COR-L47 (cell line): Measurements from ENCODE around the gene GRID1.
"Not testable (repeated sequence)": the region's sequence is repeated elsewhere in the genome, so short reads cannot be mapped to it uniquely, and the experiment has no call there.

ENCODE experiments used
- DNase-seq: peaks from one replicate; lab custom pipeline; 2025; lab: John Stamatoyannopoulos, UW

GRID1 gene

DNA sequence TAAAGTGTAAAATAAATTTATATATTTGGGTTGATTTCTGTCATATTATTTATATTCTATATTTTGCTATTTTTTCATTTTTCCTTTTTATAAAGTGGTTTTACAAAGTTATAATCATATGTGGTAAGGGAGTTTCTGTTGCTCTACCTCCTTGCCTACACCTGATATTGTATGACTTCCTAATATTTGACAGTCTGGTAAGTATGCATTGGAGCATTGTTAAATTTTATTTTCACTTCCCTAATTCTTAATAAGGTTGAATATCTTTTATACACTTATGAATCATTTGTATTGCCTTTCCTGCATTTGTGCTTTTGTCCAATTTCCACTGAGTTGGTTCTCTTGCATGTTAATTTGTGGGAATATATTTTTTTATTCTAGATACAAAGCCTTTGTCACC is 492.4 kb downstream of the GRID1 start:
- DNase-seq: no peak

DNA sequence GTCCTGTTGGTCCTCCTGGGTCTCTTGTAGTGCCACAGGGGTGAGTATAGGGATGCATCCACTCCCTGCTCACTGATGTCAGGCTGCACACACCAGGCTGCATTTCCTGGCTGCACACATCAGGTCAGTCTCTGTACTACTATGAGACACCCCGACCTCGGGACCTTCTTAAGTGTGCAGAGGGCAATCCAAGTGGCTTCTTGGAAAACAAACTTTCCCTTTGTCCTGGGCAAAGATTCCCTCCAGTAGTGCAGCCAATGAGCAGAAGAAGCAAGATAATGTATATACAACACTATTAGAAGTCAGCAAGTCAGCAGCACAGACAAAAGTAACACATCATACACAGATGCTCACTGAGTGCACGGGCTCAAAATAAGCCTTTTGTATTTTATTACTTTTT is 493.5 kb downstream of the GRID1 start:
- DNase-seq: no peak

DNA sequence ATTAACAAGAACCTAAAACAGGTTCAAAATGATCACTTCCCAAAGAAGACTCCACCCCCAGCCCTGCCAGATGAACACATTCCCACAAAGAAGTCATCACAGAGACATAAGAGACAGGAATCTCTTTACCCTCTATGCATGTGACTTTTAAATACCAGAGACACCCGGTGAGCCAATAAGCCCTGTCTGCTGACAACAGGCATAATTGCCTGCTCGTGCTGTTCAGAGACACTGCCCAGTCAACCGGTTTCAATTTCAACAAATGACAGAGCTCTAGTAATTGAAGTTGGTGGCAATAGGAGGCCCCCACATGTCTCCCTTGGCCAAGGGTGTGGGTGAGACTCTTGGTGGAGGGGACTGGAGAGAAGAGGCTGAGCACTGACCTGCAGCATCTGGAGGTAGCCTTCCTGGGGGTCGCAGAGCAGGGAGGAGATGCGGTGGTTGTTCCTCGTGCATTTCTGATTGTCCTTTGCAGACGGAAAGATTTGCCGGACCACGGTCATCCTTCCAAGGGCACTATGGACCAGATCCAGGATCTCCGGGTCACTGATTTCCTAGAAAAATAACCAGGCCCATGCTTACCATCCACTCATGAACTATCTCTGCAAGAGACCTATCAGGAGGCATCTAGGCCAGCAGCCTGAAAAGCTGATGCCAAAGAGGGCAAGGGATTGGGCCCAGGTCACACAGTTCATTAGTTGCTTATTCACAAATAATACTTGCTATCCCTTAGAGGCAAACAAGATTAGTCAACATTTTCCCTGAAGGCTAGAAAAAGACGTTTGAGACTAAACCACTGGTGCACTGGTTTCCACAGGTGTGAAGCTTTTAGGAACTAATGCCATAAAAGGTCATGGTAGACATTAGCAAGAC is 497.7 kb downstream of the GRID1 start:
- DNase-seq: no peak

DNA sequence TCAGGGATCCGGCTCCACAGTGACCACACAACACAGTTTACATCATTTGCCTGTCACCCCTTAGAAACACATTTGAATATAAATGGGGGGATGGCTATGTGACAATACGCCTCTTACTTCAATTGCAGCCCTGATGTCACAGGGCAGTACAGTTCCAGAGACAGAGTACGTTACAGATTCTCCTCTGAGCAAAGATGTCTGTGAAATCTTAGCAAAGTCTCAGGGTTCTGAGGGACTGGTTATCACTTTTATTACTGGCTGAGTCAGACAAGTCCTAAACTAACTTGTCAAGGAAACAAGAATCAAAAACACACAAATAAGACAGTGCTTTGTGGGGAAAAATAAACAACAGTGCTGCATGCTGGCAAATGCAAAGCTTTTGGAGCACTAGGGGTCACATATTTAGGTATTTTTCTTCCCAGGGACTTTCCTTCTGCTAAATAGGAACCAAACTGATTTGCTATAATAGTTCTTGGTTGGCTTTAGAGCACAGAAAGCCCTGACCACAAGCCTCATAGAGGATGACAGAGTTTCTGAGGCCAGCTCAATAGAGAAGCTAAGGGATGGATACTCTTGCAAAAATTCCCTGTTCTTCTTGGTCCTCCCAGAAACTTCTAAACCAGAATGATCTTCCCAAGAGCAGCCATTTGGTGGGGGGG is 501.6 kb downstream of the GRID1 start:
- DNase-seq: no peak

DNA sequence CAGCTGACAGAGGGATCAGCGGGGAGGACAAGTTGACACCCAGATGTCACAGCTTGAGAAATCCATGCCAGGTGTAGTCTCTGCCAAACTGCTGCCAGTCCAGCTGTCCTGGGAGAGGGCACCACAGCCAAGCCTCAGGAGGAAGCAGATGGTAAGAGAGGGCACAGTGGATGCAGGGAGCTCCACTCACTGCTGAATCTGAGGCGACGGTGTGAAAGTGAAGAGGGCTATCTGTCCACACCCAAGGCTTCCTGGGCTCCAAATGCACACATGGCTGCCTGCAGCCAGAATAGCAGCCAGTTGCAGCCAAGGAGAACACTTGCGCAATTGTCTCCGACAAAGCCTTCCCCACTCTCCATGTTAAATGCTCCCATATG is 502.4 kb downstream of the GRID1 start:
- no peak for DNase-seq

DNA sequence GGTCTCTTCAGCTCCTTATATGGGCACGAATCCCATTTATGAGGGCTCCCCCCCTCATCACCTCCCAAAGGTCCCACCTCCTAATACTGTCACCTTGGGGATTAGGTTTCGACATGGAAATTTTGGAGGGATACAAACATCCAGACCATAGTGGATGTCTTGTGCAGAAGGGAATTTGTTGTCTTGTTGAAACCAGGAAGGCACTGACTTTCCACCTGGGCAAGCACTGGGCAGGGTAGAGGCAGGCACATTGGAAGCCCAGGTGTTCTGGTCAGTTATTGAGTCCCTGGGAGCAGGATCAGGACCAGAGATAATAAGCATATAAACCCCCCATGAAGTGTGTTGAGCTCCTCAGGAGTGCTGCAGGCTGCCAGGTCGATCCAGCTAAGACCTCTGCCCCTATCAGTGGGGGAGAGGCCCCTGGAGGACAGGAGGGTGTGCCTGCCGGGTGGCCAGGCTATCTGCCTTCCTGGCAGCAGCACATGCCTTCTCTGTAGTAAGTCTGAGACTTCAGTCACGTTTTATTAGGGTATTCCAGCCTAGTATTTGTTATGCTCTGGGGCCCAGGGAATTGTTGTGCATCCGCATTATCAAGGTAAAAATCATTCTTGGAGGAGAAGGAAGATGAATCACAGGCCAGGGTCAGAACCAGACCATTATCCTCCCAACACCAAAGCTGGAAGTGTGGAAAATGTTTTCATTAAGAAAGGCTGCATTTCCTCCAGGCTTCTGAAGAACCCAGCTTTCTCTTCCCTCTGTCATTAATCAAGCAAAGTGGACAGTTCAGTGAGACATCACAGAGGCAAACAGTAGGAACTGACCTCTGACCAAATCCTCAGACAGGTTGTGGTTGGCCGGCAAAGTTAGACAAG is 503.1 kb downstream of the GRID1 start:
- no peak for DNase-seq

DNA sequence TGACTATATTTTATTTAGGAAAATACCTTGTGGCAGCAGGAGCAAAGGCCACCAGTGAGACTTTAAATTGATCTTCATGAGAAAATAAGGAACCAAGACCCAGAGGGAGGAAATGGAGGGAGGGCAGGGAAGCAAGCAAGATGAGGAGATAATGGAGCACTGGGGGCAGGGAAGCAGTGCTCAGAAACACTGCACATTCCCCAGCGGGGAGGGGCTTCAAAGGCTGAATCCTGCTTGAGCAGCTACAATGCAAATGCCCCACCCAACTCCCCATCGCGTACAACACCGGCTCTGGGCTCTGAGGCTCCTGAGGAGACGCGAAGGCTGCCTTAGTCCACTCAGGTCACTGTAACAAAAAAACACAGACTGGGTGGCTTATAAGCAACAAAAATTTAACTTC is 503.8 kb downstream of the GRID1 start:
- no peak for DNase-seq

DNA sequence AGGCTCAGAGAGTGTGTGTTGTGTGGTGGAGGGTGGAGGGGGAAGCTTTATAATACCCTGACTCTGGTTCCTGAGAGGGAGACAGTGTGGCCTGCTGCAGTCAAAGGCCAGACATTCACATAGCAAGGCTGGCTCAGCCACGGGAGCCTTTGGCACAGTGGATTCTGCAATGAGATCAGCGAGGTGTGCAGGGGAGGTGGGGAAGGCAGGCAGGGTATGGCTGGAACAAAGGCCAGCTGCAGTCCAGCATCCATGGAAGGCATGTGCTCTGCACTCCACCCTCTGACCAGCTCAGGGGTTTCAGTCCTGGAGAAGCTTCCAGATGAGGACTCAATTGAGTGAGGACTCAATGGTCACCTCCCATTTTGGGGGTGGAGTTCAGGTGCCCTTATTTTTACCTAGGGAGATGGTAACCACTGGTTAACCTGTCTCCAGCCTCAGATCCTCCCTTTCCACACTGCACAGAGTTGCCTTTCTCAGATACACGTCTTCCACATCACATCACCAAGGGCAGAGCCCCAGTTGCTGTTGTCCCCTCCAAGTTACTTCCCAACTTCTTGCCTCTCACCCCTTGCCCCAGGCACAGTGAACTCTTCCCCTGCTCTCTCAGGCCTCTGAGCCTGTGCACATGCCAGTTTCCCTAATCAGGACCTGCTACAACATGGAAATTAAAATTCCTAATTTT is 504.9 kb downstream of the GRID1 start:
- no peak for DNase-seq

DNA sequence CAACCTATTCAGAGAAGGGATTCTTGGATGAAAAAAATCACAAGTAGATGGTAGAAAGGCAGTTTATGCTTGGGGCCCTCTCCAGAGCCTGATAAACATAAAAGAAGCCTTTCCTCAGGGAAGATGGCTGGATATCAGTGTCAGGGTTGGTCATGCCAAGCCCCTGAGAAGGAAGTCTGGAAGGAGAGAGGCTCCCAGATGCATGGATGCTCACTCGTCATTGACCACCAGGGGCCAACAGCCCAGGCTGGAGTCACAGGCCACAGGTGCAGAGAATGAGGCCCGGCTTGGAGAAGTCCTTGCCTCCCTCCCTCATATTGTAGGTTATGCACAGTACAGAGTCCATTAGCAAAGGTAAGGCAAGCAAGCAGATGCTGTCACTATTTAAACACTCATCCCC is 506.7 kb downstream of the GRID1 start:
- no peak for DNase-seq

DNA sequence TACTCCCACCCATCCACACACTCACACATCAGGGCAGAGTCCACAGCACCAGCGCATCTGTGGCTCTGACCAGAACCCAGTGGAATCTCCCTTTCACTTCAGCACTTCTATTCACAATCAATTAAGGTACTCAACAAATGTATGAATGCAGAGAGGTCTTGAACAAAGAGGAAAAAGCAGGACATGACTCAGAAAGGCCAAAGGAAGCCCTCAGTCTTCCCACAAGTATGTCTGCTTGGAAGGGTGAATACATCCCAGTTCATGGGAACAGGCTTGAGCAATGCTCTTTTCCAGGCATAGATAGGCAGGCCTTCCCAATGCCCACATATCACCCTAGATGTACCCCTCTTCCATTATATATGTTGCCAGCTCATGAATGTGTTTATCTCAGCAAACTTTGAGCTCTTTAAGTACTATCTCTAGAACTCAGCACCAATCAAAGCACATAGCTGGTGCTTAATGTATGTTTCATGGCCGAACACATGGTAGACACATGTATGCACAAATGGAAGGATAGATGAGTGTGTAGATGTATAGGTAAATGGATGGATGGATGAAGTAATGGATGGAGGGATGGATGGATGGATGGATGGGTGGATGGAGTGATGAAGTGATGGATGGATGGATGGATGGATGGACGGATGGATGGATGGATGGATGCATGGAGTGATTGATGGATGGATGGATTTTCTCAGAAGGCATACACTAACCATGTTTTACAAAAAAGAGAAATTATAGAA is 507.6 kb downstream of the GRID1 start:
- DNase-seq: no peak

DNA sequence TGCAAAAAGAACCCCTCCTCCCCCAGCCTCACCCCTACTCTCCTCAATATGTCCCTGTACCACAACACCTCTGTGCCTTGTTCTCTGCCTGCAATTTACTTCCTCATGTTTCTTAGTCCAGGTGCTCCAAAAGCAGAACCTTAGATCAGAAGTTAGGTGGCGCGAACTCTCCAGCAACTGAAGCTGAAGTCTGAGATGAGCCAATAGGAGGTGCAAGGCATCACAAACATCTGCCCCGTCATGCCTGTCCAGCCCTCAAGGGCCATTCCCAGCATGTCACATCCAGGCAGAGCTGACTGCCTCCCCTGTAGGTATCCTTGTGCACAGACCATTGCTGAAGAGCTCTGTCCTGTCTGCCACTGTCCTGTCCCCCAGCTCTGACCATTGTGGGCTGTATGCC is 508.8 kb downstream of the GRID1 start:
- DNase-seq: no peak

DNA sequence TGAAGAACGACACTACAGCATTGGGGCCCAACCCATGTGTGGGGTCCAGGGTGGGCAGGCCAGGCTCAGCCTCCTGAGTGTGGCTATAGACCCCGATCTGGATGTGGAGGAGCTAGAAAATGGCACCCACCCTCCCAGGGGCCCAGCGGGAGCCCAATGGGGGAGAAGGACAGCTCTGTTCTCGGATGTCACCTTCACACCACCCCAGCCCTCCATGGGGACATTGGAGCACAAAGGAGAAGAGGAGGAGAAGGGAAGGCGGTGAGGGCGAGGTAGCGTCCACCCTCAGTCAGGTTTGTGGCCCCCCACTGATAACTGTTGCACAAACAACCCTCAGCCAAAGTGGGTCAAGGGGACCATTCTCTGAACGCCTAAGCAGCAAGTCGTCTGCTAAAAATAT is 509.3 kb downstream of the GRID1 start:
- no peak for DNase-seq

DNA sequence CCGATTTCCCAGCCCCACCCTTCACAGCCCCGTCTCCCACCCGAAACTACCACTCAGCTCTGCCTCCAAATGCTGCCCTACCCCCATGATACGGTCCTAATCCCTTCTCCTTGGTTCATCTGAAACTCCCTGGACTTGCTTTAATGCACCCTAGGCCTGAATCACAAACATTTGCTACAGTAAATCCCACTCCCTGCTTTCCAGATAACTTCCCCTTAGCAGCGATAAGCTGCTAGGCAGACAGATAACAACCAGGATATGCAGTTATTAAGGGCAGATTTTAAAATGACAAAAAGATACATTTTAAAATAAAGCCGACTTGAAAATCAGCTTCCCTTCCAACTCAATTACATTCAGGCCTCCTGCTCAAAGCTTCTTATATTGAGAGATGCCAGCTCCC is 514.7 kb downstream of the GRID1 start:
- no peak for DNase-seq

DNA sequence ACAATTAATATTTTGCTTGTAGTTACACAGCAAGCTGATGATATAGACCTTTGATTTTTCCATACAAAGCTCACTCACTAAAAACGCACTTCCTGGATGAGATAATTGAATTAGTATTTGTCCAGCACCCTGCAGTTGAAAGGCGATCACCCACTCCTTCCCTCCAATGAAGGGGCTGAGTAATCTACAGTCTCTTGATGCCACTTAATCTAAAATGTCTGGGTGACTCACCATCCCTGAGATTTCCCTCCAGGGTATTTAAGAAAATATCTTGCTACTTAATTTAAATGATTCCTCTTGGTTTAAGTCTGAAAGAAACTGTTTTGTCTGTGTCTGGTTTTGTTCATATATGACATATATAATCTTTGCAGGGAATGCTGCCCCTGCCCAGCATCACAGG is 515.3 kb downstream of the GRID1 start:
- DNase-seq: no peak

DNA sequence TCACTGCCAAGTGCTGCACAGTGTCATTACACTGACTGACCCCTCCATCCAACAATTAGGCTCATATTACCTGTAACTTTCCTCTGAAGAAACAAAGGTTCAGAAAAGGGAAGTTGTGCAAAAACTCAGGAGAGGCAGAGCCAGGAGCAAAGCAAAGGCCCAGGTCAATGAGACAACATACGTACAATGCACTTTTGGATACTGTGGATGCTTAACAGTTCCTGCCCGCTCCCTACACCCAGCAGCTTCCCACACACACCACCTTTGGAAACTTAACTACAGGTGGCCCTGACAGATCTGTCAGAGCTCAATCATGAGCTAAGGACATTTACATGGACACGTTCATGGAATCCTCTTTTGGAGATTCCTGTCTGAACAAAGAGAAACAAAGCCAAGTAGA is 515.9 kb downstream of the GRID1 start:
- DNase-seq: no peak

DNA sequence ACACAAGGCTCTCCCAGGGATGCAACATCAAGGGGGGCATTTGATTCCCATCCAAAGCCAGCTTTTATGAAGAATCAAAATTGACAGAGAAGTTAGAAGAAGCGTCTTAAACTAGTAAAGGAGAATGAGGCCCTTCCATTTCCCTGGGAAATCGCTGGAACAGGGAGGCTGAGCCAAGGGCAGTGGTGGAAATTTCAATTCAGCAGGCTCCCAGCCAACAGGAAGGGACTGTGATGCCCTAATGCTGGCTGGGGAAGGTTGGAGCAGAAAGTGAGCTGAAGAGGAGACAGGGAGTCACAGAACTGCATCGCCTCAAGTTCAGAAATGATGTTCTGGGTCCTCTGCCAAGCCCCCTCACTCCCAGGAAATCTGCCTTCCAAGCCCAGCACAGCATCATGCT is 517.3 kb downstream of the GRID1 start:
- no peak for DNase-seq

DNA sequence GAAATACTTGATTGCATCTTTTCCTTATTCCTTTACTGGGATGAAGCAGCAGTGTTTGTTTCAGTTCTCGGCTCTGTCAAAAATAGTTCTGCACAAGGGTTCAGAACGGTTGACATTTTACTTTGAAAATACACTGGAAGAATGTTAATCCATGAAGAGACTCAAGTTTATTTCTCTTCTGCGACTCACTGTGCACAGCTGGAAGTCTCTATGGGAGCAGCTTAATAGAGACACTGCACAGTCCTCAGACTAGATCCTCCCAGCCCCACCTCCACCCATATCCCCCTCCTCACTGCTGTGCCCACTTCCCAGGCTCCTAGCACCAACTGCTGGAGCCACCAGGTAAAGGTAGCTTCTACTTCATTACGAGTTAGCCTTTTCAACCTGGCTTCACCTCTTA is 517.8 kb downstream of the GRID1 start:
- no peak for DNase-seq

DNA sequence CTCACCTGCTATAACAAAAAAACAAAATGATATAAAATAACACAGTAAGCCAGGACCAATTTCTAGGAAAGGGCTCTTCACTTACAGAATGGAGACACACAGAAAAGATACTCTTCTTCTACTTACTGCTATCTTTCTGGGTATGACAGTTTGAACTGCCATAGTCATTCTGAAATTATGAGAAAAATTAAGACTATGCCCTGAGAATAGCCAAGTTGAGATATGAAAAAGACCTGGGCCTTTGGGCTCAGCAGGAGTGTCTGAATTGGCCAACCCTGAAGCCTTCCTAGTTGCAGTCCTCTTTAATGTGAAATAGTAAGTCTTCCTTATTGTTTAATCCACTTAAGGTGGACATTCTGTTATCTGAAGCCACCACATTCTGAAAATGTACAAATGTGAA is 519.5 kb downstream of the GRID1 start:
- no peak for DNase-seq

DNA sequence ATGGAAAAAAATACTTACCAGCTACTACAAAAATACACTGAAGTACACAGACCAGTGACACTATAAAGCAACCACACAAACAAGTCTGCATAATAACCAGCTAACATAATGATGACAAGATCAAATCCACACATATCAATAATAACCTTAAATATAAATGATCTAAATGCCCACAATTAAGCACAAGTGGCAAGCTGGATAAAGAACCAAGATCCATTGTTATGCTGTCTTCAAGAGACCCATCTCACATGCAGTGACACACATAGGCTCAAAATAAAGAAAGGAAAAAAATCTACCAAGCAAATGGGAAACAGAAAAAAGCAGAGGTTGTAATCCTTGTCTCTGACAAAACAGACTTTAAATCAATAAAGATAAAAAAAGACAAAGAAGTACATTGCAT is 527.9 kb downstream of the GRID1 start:
- DNase-seq: not testable (repeated sequence)

DNA sequence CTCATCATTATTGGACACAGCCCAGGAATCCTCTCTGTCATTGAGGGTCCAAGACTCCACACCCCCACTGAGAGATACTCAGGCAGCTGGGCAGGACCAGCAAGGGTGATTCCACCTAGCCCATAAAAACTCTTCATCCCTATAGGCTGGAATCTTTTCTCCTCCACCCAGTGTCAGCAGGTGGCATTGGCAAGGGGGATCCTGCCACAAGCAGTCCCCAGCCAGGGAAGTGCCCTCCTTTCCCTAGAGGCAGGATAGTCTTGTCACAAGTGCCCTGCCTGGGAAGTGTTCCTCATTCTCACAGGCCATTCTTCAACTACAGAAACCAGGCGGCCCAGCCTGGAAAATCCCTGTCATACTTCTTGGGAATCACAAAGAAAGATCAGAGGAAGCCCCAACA is 533.6 kb downstream of the GRID1 start:
- no peak for DNase-seq

DNA sequence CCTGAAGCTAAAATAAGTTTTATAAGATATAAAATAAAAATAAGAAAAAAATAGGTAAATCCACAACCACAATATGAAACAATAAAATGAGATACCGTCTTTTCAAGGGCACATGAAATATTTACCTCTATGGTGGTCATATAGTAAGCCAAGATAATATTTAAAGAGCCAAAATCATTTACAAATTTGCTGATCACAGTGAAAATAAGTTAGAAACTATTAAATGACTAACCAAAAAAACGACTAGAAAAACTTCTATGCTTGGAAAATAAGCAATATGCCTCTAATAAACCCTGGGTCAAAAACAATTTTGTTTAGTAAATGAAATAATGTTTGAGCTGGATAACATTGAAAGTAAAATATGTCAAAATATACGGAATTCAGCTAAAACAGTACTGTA is 535.2 kb downstream of the GRID1 start:
- DNase-seq: no peak

DNA sequence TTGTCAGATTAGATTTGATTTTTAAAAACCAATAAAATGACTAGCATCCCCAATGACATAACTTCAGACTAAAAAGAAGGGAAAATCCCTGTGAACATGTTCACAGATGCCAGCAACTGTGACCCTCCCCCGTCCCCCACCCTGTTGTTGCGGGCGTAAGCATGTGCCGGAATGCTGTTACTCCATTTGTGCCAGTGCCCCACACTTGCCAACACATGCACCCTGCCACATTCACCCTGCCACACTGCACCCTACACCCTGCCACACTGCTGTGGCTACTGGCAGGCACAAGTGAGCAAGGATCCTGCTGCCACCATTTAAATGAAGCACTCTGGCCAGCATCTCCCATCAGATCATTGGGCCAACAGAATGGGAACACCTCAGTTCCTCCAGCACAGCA is 540.2 kb downstream of the GRID1 start:
- no peak for DNase-seq
